ENCODE measurements around the gene GFI1B. TPM values are rescaled to one million over a fixed set of nuclear protein-coding genes. Genes with fewer than 3 reads are reported as not detected.

The GFI1B gene
- polyA plus RNA-seq, 1 donor from 2014 or later = not detected

DNA sequence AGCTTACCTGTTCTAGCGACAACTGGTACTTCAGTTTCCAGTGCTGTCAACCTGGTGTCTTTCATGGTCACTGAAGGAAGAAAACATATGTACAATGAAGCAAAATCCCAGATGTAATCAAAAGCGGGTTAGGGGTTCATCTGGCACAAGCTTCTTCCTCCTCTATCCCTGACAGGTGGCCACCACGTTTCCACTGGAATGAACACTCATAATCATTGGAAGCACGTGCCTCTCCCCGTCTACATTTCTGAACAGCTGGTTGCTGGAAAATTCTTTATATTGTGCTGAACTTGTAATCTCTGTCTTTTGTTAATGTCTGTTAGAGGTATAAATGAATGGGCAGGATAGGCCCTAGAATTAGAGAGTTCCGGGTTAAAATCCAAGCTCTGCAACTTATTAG, 43.5 kb upstream of the GFI1B start:
- H3K27me3 ChIP-seq (ENCODE audit: insufficient read depth, low read depth, low read length) = no peaks in the 10 kb centered on the region
- no peak overlapping the region for H3K4me3 ChIP-seq (ENCODE audit: low read length)
- H3K9me3 ChIP-seq (ENCODE audit: low read length) = no peaks in the 10 kb centered on the region
- no peak overlapping the region for H3K27ac ChIP-seq (ENCODE audit: low read length)
- no peaks in the 10 kb centered on the region for H4K20me1 ChIP-seq (ENCODE audit: insufficient read depth)
- no peaks in the 10 kb centered on the region for H3K9me2 ChIP-seq (ENCODE audit: insufficient read depth, low read length)
- no peak overlapping the region for H3K9ac ChIP-seq (ENCODE audit: low read length)
- H3K79me2 ChIP-seq (replicated peaks; ENCODE audit: insufficient read depth, low read length) = peaks cover 15% of the 10 kb centered on the region
- H3F3A ChIP-seq (ENCODE audit: insufficient read depth, low read length, poor library complexity, severe bottlenecking) = no peaks in the 10 kb centered on the region
- H3K36me3 ChIP-seq (ENCODE audit: insufficient read depth, low read length) = no peaks in the 10 kb centered on the region
- H2AFZ ChIP-seq (ENCODE audit: low read depth, low read length) = no peak overlapping the region
- no peak for TF ChIP-seq MXI1 (conservative IDR thresholded peaks at IDR 0.05; ENCODE audit: poor library complexity, severe bottlenecking)
- no peak for TF ChIP-seq RAD21 (conservative IDR thresholded peaks at IDR 0.05)
- TF ChIP-seq, protein P1, sequence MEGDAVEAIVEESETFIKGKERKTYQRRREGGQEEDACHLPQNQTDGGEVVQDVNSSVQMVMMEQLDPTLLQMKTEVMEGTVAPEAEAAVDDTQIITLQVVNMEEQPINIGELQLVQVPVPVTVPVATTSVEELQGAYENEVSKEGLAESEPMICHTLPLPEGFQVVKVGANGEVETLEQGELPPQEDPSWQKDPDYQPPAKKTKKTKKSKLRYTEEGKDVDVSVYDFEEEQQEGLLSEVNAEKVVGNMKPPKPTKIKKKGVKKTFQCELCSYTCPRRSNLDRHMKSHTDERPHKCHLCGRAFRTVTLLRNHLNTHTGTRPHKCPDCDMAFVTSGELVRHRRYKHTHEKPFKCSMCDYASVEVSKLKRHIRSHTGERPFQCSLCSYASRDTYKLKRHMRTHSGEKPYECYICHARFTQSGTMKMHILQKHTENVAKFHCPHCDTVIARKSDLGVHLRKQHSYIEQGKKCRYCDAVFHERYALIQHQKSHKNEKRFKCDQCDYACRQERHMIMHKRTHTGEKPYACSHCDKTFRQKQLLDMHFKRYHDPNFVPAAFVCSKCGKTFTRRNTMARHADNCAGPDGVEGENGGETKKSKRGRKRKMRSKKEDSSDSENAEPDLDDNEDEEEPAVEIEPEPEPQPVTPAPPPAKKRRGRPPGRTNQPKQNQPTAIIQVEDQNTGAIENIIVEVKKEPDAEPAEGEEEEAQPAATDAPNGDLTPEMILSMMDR (IDR thresholded peaks at IDR 0.05; ENCODE audit: poor library complexity, severe bottlenecking) = no peak
- TF ChIP-seq EP300 (conservative IDR thresholded peaks at IDR 0.05; ENCODE audit: poor library complexity, severe bottlenecking) = no peak
- TF ChIP-seq TAF1 (IDR thresholded peaks at IDR 0.05; ENCODE audit: low read depth) = no peak
- TF ChIP-seq POLR2AphosphoS5 (IDR thresholded peaks at IDR 0.05) = no peak
- TF ChIP-seq, protein P2, sequence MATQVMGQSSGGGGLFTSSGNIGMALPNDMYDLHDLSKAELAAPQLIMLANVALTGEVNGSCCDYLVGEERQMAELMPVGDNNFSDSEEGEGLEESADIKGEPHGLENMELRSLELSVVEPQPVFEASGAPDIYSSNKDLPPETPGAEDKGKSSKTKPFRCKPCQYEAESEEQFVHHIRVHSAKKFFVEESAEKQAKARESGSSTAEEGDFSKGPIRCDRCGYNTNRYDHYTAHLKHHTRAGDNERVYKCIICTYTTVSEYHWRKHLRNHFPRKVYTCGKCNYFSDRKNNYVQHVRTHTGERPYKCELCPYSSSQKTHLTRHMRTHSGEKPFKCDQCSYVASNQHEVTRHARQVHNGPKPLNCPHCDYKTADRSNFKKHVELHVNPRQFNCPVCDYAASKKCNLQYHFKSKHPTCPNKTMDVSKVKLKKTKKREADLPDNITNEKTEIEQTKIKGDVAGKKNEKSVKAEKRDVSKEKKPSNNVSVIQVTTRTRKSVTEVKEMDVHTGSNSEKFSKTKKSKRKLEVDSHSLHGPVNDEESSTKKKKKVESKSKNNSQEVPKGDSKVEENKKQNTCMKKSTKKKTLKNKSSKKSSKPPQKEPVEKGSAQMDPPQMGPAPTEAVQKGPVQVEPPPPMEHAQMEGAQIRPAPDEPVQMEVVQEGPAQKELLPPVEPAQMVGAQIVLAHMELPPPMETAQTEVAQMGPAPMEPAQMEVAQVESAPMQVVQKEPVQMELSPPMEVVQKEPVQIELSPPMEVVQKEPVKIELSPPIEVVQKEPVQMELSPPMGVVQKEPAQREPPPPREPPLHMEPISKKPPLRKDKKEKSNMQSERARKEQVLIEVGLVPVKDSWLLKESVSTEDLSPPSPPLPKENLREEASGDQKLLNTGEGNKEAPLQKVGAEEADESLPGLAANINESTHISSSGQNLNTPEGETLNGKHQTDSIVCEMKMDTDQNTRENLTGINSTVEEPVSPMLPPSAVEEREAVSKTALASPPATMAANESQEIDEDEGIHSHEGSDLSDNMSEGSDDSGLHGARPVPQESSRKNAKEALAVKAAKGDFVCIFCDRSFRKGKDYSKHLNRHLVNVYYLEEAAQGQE (IDR thresholded peaks at IDR 0.05; ENCODE audit: borderline replicate concordance) = no peak
- TF ChIP-seq EZH2 (IDR thresholded peaks at IDR 0.05; ENCODE audit: borderline replicate concordance, insufficient read depth, low read length, poor library complexity, severe bottlenecking) = no peak
- TF ChIP-seq SMC3 (conservative IDR thresholded peaks at IDR 0.05; ENCODE audit: poor library complexity) = no peak
- H3K4me2 ChIP-seq (ENCODE audit: low read length) = no peak overlapping the region

DNA sequence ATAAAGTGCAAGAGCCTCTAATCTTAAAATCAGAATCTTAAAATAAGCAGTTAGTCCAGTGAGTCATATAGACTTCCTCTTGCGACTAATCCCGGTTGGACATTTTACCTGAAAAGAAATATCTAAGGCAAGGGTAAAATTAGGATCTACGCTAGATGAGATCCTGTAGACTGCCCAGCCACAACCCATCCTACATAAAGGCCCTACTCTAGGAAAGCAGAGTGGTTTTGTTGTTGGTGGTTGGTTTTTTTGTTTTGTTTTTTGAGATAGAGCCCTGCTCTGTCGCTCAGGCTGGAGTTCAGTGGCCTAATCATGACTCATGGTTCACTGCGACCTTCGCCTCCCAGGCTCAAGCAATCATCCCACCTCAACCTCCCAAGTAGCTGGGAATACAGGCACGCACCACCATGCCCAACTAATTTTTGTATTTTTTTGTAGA, 41.0 kb upstream of the GFI1B start:
- TF ChIP-seq SMC3 (conservative IDR thresholded peaks at IDR 0.05; ENCODE audit: poor library complexity) = no peak
- no peak for TF ChIP-seq EP300 (conservative IDR thresholded peaks at IDR 0.05; ENCODE audit: poor library complexity, severe bottlenecking)
- no peak for TF ChIP-seq RAD21 (conservative IDR thresholded peaks at IDR 0.05)
- TF ChIP-seq, protein P1 (IDR thresholded peaks at IDR 0.05; ENCODE audit: poor library complexity, severe bottlenecking) = no peak
- TF ChIP-seq TAF1 (IDR thresholded peaks at IDR 0.05; ENCODE audit: low read depth) = no peak
- TF ChIP-seq EZH2 (IDR thresholded peaks at IDR 0.05; ENCODE audit: borderline replicate concordance, insufficient read depth, low read length, poor library complexity, severe bottlenecking) = no peak
- no peak for TF ChIP-seq MXI1 (conservative IDR thresholded peaks at IDR 0.05; ENCODE audit: poor library complexity, severe bottlenecking)
- TF ChIP-seq POLR2AphosphoS5 (IDR thresholded peaks at IDR 0.05) = no peak
- TF ChIP-seq, protein P2 (IDR thresholded peaks at IDR 0.05; ENCODE audit: borderline replicate concordance) = no peak
- Histone ChIP-seq H2AFZ (ENCODE audit: low read depth, low read length) (no peak overlapping the region), H3K36me3 (ENCODE audit: insufficient read depth, low read length) (no peaks in the 10 kb centered on the region), H4K20me1 (ENCODE audit: insufficient read depth) (no peaks in the 10 kb centered on the region), H3K9me3 (ENCODE audit: low read length) (no peaks in the 10 kb centered on the region), H3F3A (ENCODE audit: insufficient read depth, low read length, poor library complexity, severe bottlenecking) (no peaks in the 10 kb centered on the region), H3K9ac (ENCODE audit: low read length) (no peak overlapping the region), H3K4me3 (ENCODE audit: low read length) (no peak overlapping the region), H3K4me2 (ENCODE audit: low read length) (no peak overlapping the region), H3K27me3 (ENCODE audit: insufficient read depth, low read depth, low read length) (no peaks in the 10 kb centered on the region), H3K79me2 (replicated peaks; ENCODE audit: insufficient read depth, low read length) (peaks cover 30% of the 10 kb centered on the region), H3K27ac (ENCODE audit: low read length) (no peak overlapping the region), H3K9me2 (ENCODE audit: insufficient read depth, low read length) (no peaks in the 10 kb centered on the region)
